Endothelial cell of umbilical vein (primary cell): ENCODE data around the gene ANKRD28.

ENCODE experiments used
- CTCF ChIP-seq, 2 donors: IDR thresholded peaks; 1 replicate in 1 of 2; 2 replicates in 1 of 2; pipeline ENCODE4 v1.5.1; 2011; ENCODE audit warnings: low read length in 2 of 2, mild to moderate bottlenecking in 2 of 2, moderate library complexity in 2 of 2, control low read depth in 1 of 2, inconsistent platforms in 1 of 2, low read depth in 1 of 2; ENCODE audit not compliant: insufficient read depth in 1 of 2; ENCODE audit errors: extremely low read depth in 1 of 2
- EZH2 ChIP-seq: IDR thresholded peaks from 2 replicates; pipeline ENCODE4 v1.6.1; 2012; ENCODE audit warnings: borderline replicate concordance, low read depth, mild to moderate bottlenecking, moderate library complexity, low read length, inconsistent platforms; ENCODE audit not compliant: severe bottlenecking
- FOS ChIP-seq: IDR thresholded peaks from 2 replicates; pipeline ENCODE4 v1.6.1; 2011; ENCODE audit warnings: mild to moderate bottlenecking, low read length, moderate library complexity, borderline replicate concordance; ENCODE audit not compliant: insufficient read depth
- GATA2 ChIP-seq: IDR thresholded peaks from 2 replicates; pipeline ENCODE4 v1.7.0; 2011; ENCODE audit warnings: low read depth, mild to moderate bottlenecking, moderate library complexity, mixed read lengths, low read length; ENCODE audit not compliant: insufficient read length, insufficient read depth
- MYC ChIP-seq: IDR thresholded peaks from one replicate; pipeline ENCODE4 v1.6.1; 2011; ENCODE audit warnings: mild to moderate bottlenecking, low read depth, low read length
- POLR2A ChIP-seq: IDR thresholded peaks from 2 replicates; pipeline ENCODE4 v1.6.1; 2012; ENCODE audit warnings: low read depth, mild to moderate bottlenecking, control low read depth, low read length
- POLR2AphosphoS5 ChIP-seq: IDR thresholded peaks from 2 replicates; pipeline ENCODE4 v1.6.1; 2012; ENCODE audit warnings: low read depth, mild to moderate bottlenecking, control low read depth, low read length, moderate library complexity; ENCODE audit not compliant: insufficient read depth

GRCh38 chr3:15819576-15819975, 21.8 kb upstream of the ANKRD28 start:
- TF ChIP-seq CTCF (IDR thresholded peaks at IDR 0.05; ENCODE audit: extremely low read depth in 1 of 2, insufficient read depth in 1 of 2, low read depth in 1 of 2, low read length in 2 of 2) = no peak
- TF ChIP-seq POLR2AphosphoS5 = no peak
- TF ChIP-seq POLR2A = no peak
- no peak for TF ChIP-seq MYC
- TF ChIP-seq EZH2 = no peak
- TF ChIP-seq GATA2 = no peak
- TF ChIP-seq FOS = no peak
